Stimulated activated naive B cell treated with anti-CD40 and anti-IgM and Interleukin-4, amounts not matched to agents 10 μg/mL and 1 μg/mL and 100 μg/mL, for 72 hours (primary cell): Measurements from ENCODE around the gene KCTD15.
A peak's percentile ranks its signal among the peaks of the same experiment; 100 is the strongest.

ENCODE experiments used
- ATAC-seq, 2 donors: fragments of 150-1000 bp; cut with Tn5 transposase; replicated peaks; 2 replicates each; pipeline ENCODE4 v1.10.0; 2021; ENCODE audit warnings: moderate library complexity in 1 of 2
- DNase-seq: peaks from one replicate; pipeline ENCODE4 v3.0.0; 2021
- H3K27ac Mint-ChIP-seq: one replicate; pipeline ENCODE4 v1.8.0; 2022; ENCODE audit warnings: mild to moderate bottlenecking, mixed read lengths
- H3K27me3 Mint-ChIP-seq, 2 donors: one replicate each; pipeline ENCODE4 v1.8.0; 2022; ENCODE audit warnings: mixed read lengths in 2 of 2
- H3K36me3 Mint-ChIP-seq, 2 donors: one replicate each; pipeline ENCODE4 v1.8.0; 2022; ENCODE audit warnings: mixed read lengths in 2 of 2, mild to moderate bottlenecking in 1 of 2
- H3K4me1 Mint-ChIP-seq, 2 donors: one replicate each; pipeline ENCODE4 v1.8.0; 2022; ENCODE audit warnings: mixed read lengths in 2 of 2, mild to moderate bottlenecking in 1 of 2
- H3K4me3 Mint-ChIP-seq, 2 donors: one replicate each; pipeline ENCODE4 v1.8.0; 2022; ENCODE audit warnings: mild to moderate bottlenecking in 2 of 2, mixed read lengths in 2 of 2, moderate library complexity in 1 of 2
- H3K9me3 Mint-ChIP-seq, 2 donors: one replicate each; pipeline ENCODE4 v1.8.0; 2022; ENCODE audit warnings: mixed read lengths in 2 of 2, mild to moderate bottlenecking in 1 of 2

Gene KCTD15

DNA sequence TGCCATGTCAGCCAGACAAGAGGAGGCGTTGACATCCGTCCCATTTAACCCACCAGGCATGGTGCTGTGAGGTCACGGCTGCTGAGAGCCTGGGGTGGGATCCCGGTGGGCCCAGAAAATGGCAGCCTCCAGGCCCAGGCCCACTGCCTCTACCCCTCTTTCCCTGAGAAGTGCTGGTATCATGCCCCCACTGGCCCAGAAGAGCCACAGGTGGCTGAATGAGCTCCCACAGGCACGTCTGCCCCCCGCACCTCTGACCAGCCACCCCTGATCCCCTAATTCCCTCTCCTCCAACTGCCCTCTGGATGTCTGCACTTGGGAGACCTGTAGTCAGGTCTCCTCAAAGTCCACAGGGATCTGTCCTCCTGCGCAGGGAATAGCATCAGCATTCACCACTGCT lies 37.3 kb upstream of the KCTD15 start:
- no peak for DNase-seq
- peaks cover 32 to 33% of the 10 kb centered on the region in 2 donors for H3K27me3 Mint-ChIP-seq

DNA sequence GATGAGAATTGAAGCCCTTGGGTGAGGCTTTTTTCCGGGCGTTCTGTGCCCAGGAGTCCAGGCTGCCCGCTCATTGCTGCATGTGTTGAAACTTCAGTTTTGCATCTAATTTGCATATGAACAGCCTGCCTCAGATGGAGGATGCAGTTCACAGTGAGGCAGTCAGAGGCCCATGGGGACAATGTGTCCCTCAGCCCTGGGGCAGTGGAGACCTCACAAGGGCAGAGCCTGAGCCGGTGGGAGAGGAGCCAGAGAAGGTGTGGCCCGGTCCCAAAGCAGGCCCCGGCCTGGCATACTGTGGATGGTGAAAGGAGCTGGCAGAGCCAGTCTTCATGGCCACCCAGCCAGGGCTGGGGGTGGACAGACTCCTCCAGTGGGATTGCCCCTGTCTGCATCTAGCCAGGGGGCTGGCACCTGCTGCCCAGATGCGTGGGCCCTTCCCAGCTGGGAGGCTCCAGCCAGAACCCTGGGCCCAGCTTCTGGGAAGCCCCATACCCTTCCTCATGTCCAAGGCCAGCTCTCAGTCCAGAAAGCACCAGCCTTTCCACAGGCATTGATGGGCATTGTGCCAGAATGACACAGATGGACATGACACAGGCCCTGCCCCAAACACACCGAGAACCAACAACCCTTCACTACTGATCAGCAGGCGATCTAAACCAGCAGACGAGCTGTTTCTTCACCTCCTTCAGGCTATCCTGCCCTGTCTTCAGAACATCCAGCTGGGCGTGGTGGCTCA lies 32.9 kb upstream of the KCTD15 start:
- DNase-seq (no peak), ATAC-seq (no peak)
- Mint-ChIP-seq H3K36me3 (no peaks in the 10 kb centered on the region), H3K27me3 (peaks cover 17 to 43% of the 10 kb centered on the region in 2 donors), H3K4me3 (no peak overlapping the region), H3K27ac (no peak overlapping the region), H3K4me1 (no peaks in the 10 kb centered on the region), H3K9me3 (peaks cover 1 to 6% of the 10 kb centered on the region in 2 donors)

More for the DNA sequence above, 37.3 kb upstream of the KCTD15 start:
- Mint-ChIP-seq H3K4me3 (no peak overlapping the region), H3K4me1 (no peaks in the 10 kb centered on the region), H3K36me3 (no peaks in the 10 kb centered on the region), H3K27ac (no peak overlapping the region), H3K9me3 (peaks cover 1 to 6% of the 10 kb centered on the region in 2 donors)
- no peak for ATAC-seq

DNA sequence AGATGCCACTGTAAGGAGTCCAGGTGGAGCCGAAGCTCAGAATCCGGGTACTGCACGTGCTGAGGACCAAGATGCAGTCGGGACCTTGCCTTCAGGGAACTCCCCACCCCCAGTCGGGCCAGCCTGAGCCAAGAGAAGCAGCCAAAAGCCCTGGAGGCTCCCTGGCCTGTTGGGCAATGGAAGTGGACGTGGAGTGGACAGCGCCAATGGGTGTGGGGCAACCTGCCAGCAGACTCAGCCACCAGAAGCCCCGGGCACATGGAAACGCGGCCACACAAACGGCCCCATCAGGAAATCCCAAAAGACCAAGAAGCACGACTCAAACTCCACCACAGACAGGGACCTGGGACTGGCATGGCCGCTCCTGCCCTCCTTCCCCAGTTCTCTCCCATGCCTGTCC lies 30.0 kb upstream of the KCTD15 start:
- H3K4me3 Mint-ChIP-seq, result no peak overlapping the region
- ATAC-seq, result no peak

DNA sequence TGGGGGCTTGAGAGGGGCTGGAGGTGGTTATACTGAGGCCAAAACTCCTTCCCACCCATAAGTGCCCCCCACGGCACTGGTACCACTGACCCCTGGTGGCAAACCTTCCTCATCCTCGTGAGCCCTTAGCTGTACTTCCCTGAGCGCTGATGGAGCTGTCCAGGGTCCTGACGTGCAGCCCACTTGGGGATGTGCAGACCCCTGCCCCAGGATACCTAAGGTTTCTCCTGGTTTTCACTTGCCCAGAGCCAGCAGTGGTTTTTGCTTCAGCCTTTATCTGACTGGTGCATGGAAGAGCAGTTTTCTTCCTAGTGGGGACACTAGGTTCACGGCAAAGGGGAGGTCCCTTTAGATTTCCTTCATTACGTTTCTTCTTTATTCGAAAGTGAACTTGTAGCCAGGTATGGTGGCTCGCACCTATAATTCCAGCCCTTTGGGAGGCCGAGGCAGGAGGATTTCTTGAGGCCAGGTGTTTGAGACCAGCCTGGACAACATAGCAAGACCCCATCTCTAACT lies 28.7 kb upstream of the KCTD15 start:
- Mint-ChIP-seq H3K27ac (no peak overlapping the region), H3K4me1 (no peaks in the 10 kb centered on the region), H3K9me3 (no peaks in the 10 kb centered on the region), H3K36me3 (no peaks in the 10 kb centered on the region), H3K4me3 (no peak overlapping the region), H3K27me3 (peaks cover 21 to 27% of the 10 kb centered on the region in 2 donors)
- no peak for ATAC-seq
- DNase-seq, result no peak

More for the DNA sequence above, 30.0 kb upstream of the KCTD15 start:
- Mint-ChIP-seq H3K4me1 (no peaks in the 10 kb centered on the region), H3K9me3 (no peaks in the 10 kb centered on the region), H3K27me3 (peaks cover 16 to 34% of the 10 kb centered on the region in 2 donors), H3K36me3 (no peaks in the 10 kb centered on the region), H3K27ac (no peak overlapping the region)
- no peak for DNase-seq

DNA sequence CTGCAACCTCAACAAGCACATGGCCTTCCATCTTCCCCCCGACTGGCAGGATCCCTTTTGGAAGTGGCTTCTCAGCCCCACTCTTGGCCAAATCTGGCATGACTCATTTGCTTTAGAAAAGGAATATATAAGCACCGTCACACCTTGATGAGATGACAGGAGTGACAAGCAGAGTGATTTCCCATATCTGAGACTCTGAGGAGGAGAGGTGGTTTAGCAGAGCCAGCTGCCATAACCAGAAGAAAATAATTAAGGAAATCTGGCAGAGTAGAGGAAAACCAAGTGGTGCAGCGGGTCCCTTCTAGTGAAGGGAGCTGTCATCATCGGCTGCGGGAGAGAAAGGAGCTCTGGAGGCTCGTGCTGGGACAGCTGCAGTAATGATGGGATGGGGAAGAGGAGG lies 27.5 kb upstream of the KCTD15 start:
- ATAC-seq (no peak), DNase-seq (no peak)
- H3K36me3 Mint-ChIP-seq, result no peaks in the 10 kb centered on the region
- H3K27me3 Mint-ChIP-seq, result peaks cover 22 to 27% of the 10 kb centered on the region in 2 donors
- no peak overlapping the region for H3K27ac Mint-ChIP-seq
- no peaks in the 10 kb centered on the region for H3K9me3 Mint-ChIP-seq
- H3K4me1 Mint-ChIP-seq, result no peaks in the 10 kb centered on the region
- no peak overlapping the region for H3K4me3 Mint-ChIP-seq

DNA sequence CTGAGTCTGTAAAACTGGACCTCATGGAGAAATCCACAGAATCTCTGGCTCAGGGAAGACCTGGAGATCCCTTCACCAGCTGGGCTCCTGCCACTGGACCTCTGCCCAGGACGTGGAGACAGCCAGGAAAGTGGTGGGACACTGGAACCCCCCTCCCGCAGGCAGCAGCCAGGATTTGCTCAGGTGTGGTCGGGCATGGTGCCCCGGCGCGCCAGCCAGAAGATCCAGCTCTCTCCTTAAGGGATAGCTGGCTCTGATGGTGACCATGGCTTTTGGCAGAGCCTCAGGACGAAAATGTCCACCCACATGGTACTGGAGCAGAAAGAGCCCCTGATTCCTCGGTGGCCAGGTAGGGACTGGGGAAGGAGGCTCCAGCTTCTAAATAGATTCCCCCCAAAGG lies 26.6 kb upstream of the KCTD15 start:
- Mint-ChIP-seq H3K27ac (no peak overlapping the region), H3K36me3 (no peaks in the 10 kb centered on the region), H3K4me3 (no peak overlapping the region), H3K4me1 (no peaks in the 10 kb centered on the region), H3K9me3 (no peaks in the 10 kb centered on the region), H3K27me3 (peaks cover 24 to 28% of the 10 kb centered on the region in 2 donors)
- DNase-seq (no peak), ATAC-seq (no peak)

DNA sequence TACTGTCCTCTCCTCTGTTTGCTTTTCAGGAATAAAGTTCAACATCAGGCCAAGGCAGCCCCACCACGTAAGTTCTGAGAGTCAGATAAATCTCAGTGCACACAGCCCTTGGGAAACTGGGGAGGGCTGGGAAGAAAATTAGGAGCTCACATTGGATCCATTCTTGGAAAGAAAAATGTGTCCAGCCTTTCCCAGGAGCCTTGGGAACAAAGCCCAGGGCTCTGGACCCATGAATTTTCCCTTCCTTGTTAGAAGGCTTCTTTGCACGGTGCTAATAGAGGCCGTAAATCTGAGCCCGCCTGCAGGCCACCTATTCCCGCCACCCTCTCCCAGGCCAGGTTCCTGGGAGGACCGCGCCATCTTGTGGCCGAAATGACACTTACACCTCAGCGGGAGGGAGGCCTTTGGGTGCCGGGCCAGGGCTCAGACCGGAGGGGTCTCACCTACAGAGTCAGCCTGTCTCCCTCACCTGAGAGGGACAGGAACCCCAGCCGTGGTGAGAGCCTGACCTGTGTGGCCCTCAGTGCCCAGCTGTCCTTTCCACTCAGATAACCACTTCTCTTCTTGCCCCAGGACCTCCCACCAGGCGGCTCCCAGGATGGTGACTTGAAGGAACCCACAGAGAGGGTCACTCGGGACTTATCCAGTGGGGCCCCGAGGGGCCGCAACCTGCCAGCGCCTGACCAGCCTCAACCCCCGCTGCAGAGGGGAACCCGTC lies 25.1 kb upstream of the KCTD15 start:
- peaks cover 24 to 39% of the 10 kb centered on the region in 2 donors for H3K27me3 Mint-ChIP-seq
- no peaks in the 10 kb centered on the region for H3K9me3 Mint-ChIP-seq
- no peaks in the 10 kb centered on the region for H3K36me3 Mint-ChIP-seq
- ATAC-seq (peak; percentile 86 to 91), DNase-seq (peak; percentile 54)
- H3K4me1 Mint-ChIP-seq, result peaks cover 0 to 4% of the 10 kb centered on the region in 2 donors
- no peak overlapping the region for H3K4me3 Mint-ChIP-seq
- no peak overlapping the region for H3K27ac Mint-ChIP-seq

DNA sequence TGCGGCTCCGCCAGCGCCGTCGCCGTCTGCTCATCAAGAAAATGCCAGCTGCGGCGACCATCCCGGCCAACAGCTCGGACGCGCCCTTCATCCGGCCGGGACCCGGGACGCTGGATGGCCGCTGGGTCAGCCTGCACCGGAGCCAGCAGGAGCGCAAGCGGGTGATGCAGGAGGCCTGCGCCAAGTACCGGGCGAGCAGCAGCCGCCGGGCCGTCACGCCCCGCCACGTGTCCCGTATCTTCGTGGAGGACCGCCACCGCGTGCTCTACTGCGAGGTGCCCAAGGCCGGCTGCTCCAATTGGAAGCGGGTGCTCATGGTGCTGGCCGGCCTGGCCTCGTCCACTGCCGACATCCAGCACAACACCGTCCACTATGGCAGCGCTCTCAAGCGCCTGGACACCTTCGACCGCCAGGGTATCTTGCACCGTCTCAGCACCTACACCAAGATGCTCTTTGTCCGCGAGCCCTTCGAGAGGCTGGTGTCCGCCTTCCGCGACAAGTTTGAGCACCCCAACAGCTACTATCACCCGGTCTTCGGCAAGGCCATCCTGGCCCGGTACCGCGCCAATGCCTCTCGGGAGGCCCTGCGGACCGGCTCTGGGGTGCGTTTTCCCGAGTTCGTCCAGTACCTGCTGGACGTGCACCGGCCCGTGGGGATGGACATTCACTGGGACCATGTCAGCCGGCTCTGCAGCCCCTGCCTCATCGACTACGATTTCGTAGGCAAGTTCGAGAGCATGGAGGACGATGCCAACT lies 24.4 kb upstream of the KCTD15 start:
- Mint-ChIP-seq H3K4me1 (peaks cover 0 to 4% of the 10 kb centered on the region in 2 donors), H3K27me3 (peaks cover 19 to 36% of the 10 kb centered on the region in 2 donors), H3K9me3 (no peaks in the 10 kb centered on the region)

DNA sequence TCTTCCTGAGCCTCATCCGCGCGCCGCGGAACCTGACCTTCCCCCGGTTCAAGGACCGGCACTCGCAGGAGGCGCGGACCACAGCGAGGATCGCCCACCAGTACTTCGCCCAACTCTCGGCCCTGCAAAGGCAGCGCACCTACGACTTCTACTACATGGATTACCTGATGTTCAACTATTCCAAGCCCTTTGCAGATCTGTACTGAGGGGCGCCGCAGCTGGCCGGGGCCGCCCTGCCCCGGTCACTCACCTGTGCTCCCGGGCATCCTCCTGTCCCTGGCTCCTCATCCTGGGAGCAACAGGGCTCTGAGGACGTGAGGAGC lies 23.9 kb upstream of the KCTD15 start:
- ATAC-seq (no peak), DNase-seq (no peak)
- H3K27ac Mint-ChIP-seq, result no peak overlapping the region
- H3K27me3 Mint-ChIP-seq, result peaks cover 15 to 42% of the 10 kb centered on the region in 2 donors
- H3K36me3 Mint-ChIP-seq, result no peaks in the 10 kb centered on the region
- peaks cover 0 to 4% of the 10 kb centered on the region in 2 donors for H3K4me1 Mint-ChIP-seq
- no peak overlapping the region for H3K4me3 Mint-ChIP-seq
- no peaks in the 10 kb centered on the region for H3K9me3 Mint-ChIP-seq

More for the DNA sequence above, 24.4 kb upstream of the KCTD15 start:
- ATAC-seq (no peak), DNase-seq (no peak)
- H3K4me3 Mint-ChIP-seq, result no peak overlapping the region
- H3K36me3 Mint-ChIP-seq, result no peaks in the 10 kb centered on the region
- H3K27ac Mint-ChIP-seq, result no peak overlapping the region

DNA sequence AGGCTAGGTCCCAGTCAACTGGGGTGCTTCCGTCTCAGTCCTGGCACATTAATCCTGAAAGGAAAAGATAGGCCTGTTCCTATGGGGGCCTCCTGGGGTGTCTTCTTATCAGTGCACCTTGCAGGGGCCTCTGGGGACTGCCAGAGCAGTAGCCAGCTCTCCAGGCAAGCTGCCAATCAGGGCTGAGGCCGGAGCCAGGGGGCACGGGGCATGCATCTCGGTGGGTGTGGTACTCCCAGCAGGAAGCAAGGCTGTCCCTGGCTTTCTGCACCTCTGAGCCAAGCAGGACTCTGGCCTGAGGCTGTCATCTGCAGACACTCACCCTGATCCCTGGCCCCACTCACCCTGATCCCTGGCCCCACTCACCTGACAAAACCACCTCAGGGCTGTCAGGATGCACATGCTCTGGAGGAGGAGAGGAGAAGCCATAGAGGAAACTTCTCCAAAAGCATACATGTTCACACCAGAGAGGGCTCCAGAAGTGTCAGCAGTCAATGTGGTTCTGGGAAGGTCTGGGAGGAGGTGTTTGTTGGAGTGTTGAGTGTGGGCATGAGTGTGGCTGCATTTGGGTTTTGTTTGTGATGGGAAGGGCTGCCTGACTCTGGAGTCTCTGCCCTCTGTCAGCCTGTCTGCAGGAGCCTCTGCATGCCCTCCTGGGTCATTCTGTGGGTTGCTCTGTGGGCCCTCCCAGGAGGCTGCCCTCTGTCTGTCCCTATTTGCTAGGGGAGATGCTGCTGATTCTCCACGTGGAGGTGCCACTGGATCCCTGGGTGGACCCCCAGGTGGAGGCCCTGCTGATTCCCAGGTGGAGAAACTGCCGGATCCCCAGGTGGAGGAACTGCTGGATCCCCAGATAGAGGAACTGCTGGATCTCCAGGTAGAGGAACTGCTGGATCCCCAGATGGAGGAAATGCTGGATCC lies 22.7 kb upstream of the KCTD15 start:
- H3K4me3 Mint-ChIP-seq, result no peak overlapping the region

DNA sequence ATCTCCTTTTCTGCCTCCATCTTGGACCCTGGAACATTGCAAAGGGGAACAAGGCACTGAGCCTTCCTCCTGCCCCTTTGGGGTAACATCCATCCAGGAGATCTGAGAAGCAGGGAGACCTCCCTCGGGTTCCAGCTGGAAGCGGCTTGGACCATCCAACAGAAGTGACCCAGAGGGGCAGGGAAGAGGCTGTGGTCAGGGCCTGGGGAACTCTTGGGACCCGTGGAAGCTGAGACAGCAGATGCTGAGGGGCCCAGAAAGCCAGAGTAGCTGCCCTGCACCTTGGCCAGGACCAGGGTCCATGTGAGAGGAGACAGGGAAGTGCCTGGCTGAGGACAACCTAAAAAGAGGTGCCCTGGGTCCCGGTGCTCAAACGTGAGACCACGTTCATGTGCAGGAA lies 21.9 kb upstream of the KCTD15 start:
- Mint-ChIP-seq H3K27ac (no peak overlapping the region), H3K4me3 (no peak overlapping the region), H3K36me3 (no peaks in the 10 kb centered on the region), H3K4me1 (peaks cover 9 to 13% of the 10 kb centered on the region in 2 donors), H3K27me3 (peaks cover 30 to 59% of the 10 kb centered on the region in 2 donors), H3K9me3 (no peaks in the 10 kb centered on the region)
- no peak for DNase-seq
- ATAC-seq, result no peak

More for the DNA sequence above, 22.7 kb upstream of the KCTD15 start:
- no peak for ATAC-seq
- H3K27ac Mint-ChIP-seq, result no peak overlapping the region
- H3K27me3 Mint-ChIP-seq, result peaks cover 23 to 51% of the 10 kb centered on the region in 2 donors
- H3K9me3 Mint-ChIP-seq, result no peaks in the 10 kb centered on the region
- H3K36me3 Mint-ChIP-seq, result no peaks in the 10 kb centered on the region
- peaks cover 9% of the 10 kb centered on the region in 2 donors for H3K4me1 Mint-ChIP-seq
- no peak for DNase-seq

DNA sequence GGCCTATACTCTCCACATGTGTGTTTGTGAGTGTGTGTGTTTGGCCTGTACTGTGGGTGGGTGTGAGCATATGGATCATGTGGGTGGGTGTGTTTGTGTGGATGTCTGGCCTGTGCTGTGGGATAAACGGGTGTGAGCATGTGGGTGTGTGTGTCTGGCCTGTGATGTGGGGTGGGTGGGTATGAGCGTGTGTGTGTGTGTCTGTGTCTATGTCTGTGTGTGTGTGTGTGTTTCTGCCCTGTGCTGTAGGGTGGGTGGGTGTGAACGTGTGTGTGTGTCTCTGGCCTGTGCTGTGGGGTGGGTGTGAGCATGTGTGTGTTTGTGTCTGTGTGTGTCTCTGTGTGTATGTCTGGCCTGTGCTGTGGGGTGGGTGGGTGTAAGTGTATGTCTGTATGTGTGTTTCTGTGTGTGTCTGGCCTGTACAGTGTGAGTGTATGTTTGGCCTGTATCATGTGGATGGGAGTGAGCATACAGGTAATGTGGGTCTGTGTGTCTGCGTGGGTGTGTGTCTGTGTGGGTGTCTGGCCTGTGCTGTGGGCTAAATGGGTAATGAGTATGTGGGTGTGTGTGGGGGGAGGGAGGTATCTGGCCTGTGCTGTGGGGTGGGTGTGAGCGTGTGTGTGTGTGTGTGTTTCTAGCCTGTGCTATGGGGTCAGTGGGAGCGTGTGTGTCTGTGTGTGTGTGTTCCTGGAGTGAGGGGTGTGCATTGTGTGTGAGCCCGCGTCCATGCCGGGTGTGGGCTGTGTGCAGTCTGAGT lies 20.8 kb upstream of the KCTD15 start:
- H3K9me3 Mint-ChIP-seq, result no peaks in the 10 kb centered on the region
- no peak for ATAC-seq
- DNase-seq, result no peak
- no peaks in the 10 kb centered on the region for H3K36me3 Mint-ChIP-seq
- H3K4me3 Mint-ChIP-seq, result no peak overlapping the region
- peaks cover 9 to 13% of the 10 kb centered on the region in 2 donors for H3K4me1 Mint-ChIP-seq
- peaks cover 35 to 67% of the 10 kb centered on the region in 2 donors for H3K27me3 Mint-ChIP-seq
- no peak overlapping the region for H3K27ac Mint-ChIP-seq

DNA sequence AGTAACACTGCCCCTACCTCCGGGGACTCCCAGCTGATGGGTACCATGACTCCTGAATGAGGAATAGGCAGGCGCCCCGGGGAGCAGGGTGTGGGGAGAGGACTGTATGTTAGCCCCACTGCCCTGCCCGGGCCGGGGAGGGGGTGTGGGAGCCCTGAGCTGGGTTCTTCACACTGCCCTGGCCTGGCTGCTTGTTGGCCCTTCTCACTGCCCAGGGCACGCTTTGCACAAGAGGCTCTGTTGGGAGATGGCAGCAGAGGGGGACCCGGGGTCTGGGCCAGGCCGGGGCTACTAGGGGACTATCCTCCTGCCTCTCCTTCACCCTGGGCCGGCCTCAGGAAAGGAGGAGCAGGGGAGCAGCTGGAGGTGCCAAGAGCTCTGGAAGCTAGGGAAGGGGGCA lies 19.3 kb upstream of the KCTD15 start:
- Mint-ChIP-seq H3K27me3 (peaks cover 42 to 75% of the 10 kb centered on the region in 2 donors), H3K9me3 (peaks cover under 1 to 1% of the 10 kb centered on the region in 2 donors), H3K27ac (no peak overlapping the region), H3K4me3 (no peak overlapping the region), H3K4me1 (peaks cover 9 to 13% of the 10 kb centered on the region in 2 donors), H3K36me3 (no peaks in the 10 kb centered on the region)
- ATAC-seq (no peak), DNase-seq (no peak)
